Neural cell (in vitro differentiated cells): Measurements from ENCODE around the gene NLRC5. TPM values are rescaled to one million over a fixed set of nuclear protein-coding genes. Genes with fewer than 3 reads are reported as not detected.

Source experiments
- H2AFZ ChIP-seq: fragments of 200-600, 300-800 bp; sonication (generic), shearing (Covaris generic); 2 replicates; pipeline ENCODE4 v1.6.0; 2014; ENCODE audit warnings: low read depth, mild to moderate bottlenecking, antibody characterized with exemption, low read length, moderate library complexity
- H3F3A ChIP-seq: fragments of 200-600 bp; shearing (Covaris generic); 2 replicates; pipeline ENCODE4 v1.6.1; 2016; ENCODE audit warnings: mild to moderate bottlenecking, moderate library complexity, mixed read lengths, antibody characterized with exemption, low read length; ENCODE audit not compliant: insufficient read depth, poor library complexity, severe bottlenecking
- H3K27ac ChIP-seq: fragments of 200-600, 300-800 bp; sonication (generic), shearing (Covaris generic); 2 replicates; pipeline ENCODE4 v1.5.1; 2014; ENCODE audit warnings: mild to moderate bottlenecking, low read length, moderate library complexity
- H3K27me3 ChIP-seq: fragments of 300-800, 200-600 bp; sonication (generic), shearing (Covaris generic); 2 replicates; pipeline ENCODE4 v1.6.0; 2014; ENCODE audit warnings: mild to moderate bottlenecking, low read depth, low read length, moderate library complexity; ENCODE audit not compliant: insufficient read depth
- H3K36me3 ChIP-seq: fragments of 300-800, 200-600 bp; sonication (generic), shearing (Covaris generic); 2 replicates; pipeline ENCODE4 v1.5.1; 2014; ENCODE audit warnings: mild to moderate bottlenecking, antibody characterized with exemption, low read length, moderate library complexity; ENCODE audit not compliant: insufficient read depth
- H3K4me2 ChIP-seq: fragments of 300-800, 200-600 bp; sonication (generic), shearing (Covaris generic); 2 replicates; pipeline ENCODE4 v1.6.0; 2014; ENCODE audit warnings: mild to moderate bottlenecking, low read length
- H3K4me3 ChIP-seq: fragments of 300-800, 200-600 bp; sonication (generic), shearing (Covaris generic); 2 replicates; pipeline ENCODE4 v1.5.1; 2014; ENCODE audit warnings: mild to moderate bottlenecking, low read length, moderate library complexity
- H3K79me2 ChIP-seq: fragments of 200-600 bp; shearing (Covaris generic); replicated peaks from 2 replicates; pipeline ENCODE4 v1.6.0; 2014; ENCODE audit warnings: mild to moderate bottlenecking, low read length, moderate library complexity; ENCODE audit not compliant: insufficient read depth
- H3K9ac ChIP-seq: fragments of 300-800, 200-600 bp; sonication (generic), shearing (Covaris generic); 2 replicates; pipeline ENCODE4 v1.6.1; 2016; ENCODE audit warnings: mild to moderate bottlenecking, low read length, mixed read lengths
- H3K9me2 ChIP-seq: fragments of 200-600 bp; shearing (Covaris generic); 2 replicates; pipeline ENCODE4 v1.6.1; 2016; ENCODE audit warnings: mild to moderate bottlenecking, low read length, mixed read lengths; ENCODE audit not compliant: insufficient read depth
- H3K9me3 ChIP-seq: fragments of 200-600, 300-800 bp; sonication (generic), shearing (Covaris generic); 2 replicates; pipeline ENCODE4 v1.6.1; 2016; ENCODE audit warnings: mild to moderate bottlenecking, mixed run types, low read length, moderate library complexity, mixed read lengths
- H4K20me1 ChIP-seq: fragments of 200-600 bp; shearing (Covaris generic); 2 replicates; pipeline ENCODE4 v1.6.1; 2016; ENCODE audit warnings: mild to moderate bottlenecking, mixed run types; ENCODE audit not compliant: insufficient read depth
- CTCF ChIP-seq: fragments of 450-650 bp; IDR thresholded peaks from 2 replicates; pipeline ENCODE4 v1.5.1; 2014; ENCODE audit warnings: antibody characterized with exemption, mild to moderate bottlenecking, moderate library complexity; ENCODE audit not compliant: poor library complexity, severe bottlenecking
- EP300 ChIP-seq: fragments of 450-650 bp; conservative IDR thresholded peaks from 2 replicates; pipeline ENCODE4 v1.6.1; 2014; ENCODE audit warnings: antibody characterized with exemption, mild to moderate bottlenecking, moderate library complexity; ENCODE audit not compliant: poor library complexity, severe bottlenecking
- EZH2 ChIP-seq: fragments of 200-600, 300-800 bp; shearing (Covaris generic), sonication (generic); IDR thresholded peaks from 2 replicates; pipeline ENCODE4 v1.6.1; 2014; ENCODE audit warnings: antibody characterized with exemption, low read length, borderline replicate concordance, mild to moderate bottlenecking; ENCODE audit not compliant: insufficient read depth, poor library complexity, severe bottlenecking
- MXI1 ChIP-seq: fragments of 450-650 bp; conservative IDR thresholded peaks from 2 replicates; pipeline ENCODE4 v1.6.1; 2014; ENCODE audit warnings: antibody characterized with exemption, mild to moderate bottlenecking; ENCODE audit not compliant: poor library complexity, severe bottlenecking
- POLR2AphosphoS5 ChIP-seq: IDR thresholded peaks from 2 replicates; pipeline ENCODE4 v1.6.1; 2012
- RAD21 ChIP-seq: fragments of 450-650 bp; conservative IDR thresholded peaks from 2 replicates; pipeline ENCODE4 v1.6.1; 2014; ENCODE audit warnings: antibody characterized with exemption, mild to moderate bottlenecking, moderate library complexity
- REST ChIP-seq: IDR thresholded peaks from 2 replicates; pipeline ENCODE4 v1.6.1; 2012; ENCODE audit warnings: borderline replicate concordance
- SMC3 ChIP-seq: fragments of 450-650 bp; conservative IDR thresholded peaks from 2 replicates; pipeline ENCODE4 v1.6.1; 2014; ENCODE audit warnings: antibody characterized with exemption, mild to moderate bottlenecking, moderate library complexity; ENCODE audit not compliant: poor library complexity
- TAF1 ChIP-seq: IDR thresholded peaks from 2 replicates; pipeline ENCODE4 v1.6.1; 2012; ENCODE audit warnings: low read depth
- polyA plus RNA-seq: library from polyadenylated mRNA; depleted of rRNA; stranded (reverse); fragments of >200 nt; gene quantifications from 2 replicates; pipeline ENCODE4 v1.2.3, GENCODE V29; 2014

Gene NLRC5
- polyA plus RNA-seq, 1 donor from 2014 or later, result not detected

- no peaks in the 10 kb centered on the region for H3K9me2 ChIP-seq
- no peaks in the 10 kb centered on the region for H3K27me3 ChIP-seq
- H3K9ac ChIP-seq, result no peak overlapping the region
- H2AFZ ChIP-seq, result no peak overlapping the region
- H3K4me2 ChIP-seq, result no peak overlapping the region
- H3K79me2 ChIP-seq, result no peaks in the 10 kb centered on the region
- H3K4me3 ChIP-seq, result no peak overlapping the region
- no peaks in the 10 kb centered on the region for H3F3A ChIP-seq
- H3K36me3 ChIP-seq, result no peaks in the 10 kb centered on the region
- no peaks in the 10 kb centered on the region for H3K9me3 ChIP-seq
- no peak overlapping the region for H3K27ac ChIP-seq
- H4K20me1 ChIP-seq, result no peaks in the 10 kb centered on the region
- TF ChIP-seq MXI1, result no peak
- no peak for TF ChIP-seq REST
- TF ChIP-seq RAD21, result no peak
- no peak for TF ChIP-seq CTCF
- TF ChIP-seq SMC3, result no peak
- TF ChIP-seq TAF1, result no peak
- no peak for TF ChIP-seq EZH2
- TF ChIP-seq POLR2AphosphoS5, result no peak
- no peak for TF ChIP-seq EP300
Observed at GRCh38 chr16:57054338-57054737, 65.0 kb downstream of the NLRC5 start.

GRCh38 chr16:57054771-57055170 is 65.4 kb downstream of the NLRC5 start:
- Histone ChIP-seq H3F3A (no peaks in the 10 kb centered on the region), H3K27ac (no peak overlapping the region), H2AFZ (no peak overlapping the region), H3K9me3 (no peaks in the 10 kb centered on the region), H3K79me2 (no peaks in the 10 kb centered on the region), H3K36me3 (no peaks in the 10 kb centered on the region), H3K27me3 (no peaks in the 10 kb centered on the region), H3K4me2 (no peak overlapping the region), H4K20me1 (no peaks in the 10 kb centered on the region), H3K4me3 (no peak overlapping the region), H3K9ac (no peak overlapping the region), H3K9me2 (no peaks in the 10 kb centered on the region)
- no peak for TF ChIP-seq EP300
- no peak for TF ChIP-seq POLR2AphosphoS5
- TF ChIP-seq TAF1, result no peak
- no peak for TF ChIP-seq RAD21
- TF ChIP-seq EZH2, result no peak
- no peak for TF ChIP-seq MXI1
- TF ChIP-seq CTCF, result no peak
- no peak for TF ChIP-seq SMC3
- no peak for TF ChIP-seq REST
